Measurements from ENCODE around the gene MRPL55. TPM values are rescaled to one million over a fixed set of nuclear protein-coding genes. Genes with fewer than 3 reads are reported as not detected.

The MRPL55 gene
- polyA plus RNA-seq, 1 donor (not counting 4 experiments of a cell fraction or from before 2014, with no cell fraction given): 28.4 TPM

DNA sequence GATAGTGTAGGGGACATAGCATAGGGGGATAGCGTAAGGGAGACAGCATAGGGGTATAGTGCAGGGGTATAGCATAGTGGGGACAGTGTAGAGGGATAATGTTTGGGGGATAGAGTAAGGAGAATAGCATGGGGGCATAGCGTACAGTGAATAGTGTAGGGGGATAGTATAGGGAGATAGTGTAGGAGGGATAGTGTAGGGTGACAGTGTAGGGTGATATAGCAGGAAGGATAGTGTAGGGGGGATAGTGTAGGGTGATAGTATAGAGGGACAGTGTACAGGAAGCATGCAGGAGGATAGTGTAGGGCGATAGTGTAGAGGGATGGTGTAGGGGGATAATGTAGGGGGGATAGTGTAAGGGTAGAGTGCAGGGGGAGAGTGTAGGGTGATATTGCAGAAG, 38.2 kb downstream of the MRPL55 start:
- TF ChIP-seq, protein P1, sequence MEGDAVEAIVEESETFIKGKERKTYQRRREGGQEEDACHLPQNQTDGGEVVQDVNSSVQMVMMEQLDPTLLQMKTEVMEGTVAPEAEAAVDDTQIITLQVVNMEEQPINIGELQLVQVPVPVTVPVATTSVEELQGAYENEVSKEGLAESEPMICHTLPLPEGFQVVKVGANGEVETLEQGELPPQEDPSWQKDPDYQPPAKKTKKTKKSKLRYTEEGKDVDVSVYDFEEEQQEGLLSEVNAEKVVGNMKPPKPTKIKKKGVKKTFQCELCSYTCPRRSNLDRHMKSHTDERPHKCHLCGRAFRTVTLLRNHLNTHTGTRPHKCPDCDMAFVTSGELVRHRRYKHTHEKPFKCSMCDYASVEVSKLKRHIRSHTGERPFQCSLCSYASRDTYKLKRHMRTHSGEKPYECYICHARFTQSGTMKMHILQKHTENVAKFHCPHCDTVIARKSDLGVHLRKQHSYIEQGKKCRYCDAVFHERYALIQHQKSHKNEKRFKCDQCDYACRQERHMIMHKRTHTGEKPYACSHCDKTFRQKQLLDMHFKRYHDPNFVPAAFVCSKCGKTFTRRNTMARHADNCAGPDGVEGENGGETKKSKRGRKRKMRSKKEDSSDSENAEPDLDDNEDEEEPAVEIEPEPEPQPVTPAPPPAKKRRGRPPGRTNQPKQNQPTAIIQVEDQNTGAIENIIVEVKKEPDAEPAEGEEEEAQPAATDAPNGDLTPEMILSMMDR (optimal IDR thresholded peaks at IDR 0.05 in 1 of 3, IDR thresholded peaks at IDR 0.05 in 1 of 3, conservative IDR thresholded peaks at IDR 0.05 in 1 of 3; ENCODE audit: extremely low read depth in 1 of 3, insufficient read depth in 2 of 3, low read length in 3 of 3): no peak
- no peak for TF ChIP-seq EZH2 (IDR thresholded peaks at IDR 0.05; ENCODE audit: low read length)
- Histone ChIP-seq H3K79me2 (ENCODE audit: control insufficient read depth, insufficient read depth, low read length) (no peaks in the 10 kb centered on the region), H4K20me1 (ENCODE audit: control insufficient read depth, extremely low read depth, insufficient read depth, low read length) (no peaks in the 10 kb centered on the region), H3K9me1 (ENCODE audit: control insufficient read depth, extremely low read depth, insufficient read depth, low read length) (no peaks in the 10 kb centered on the region), H3K27ac (ENCODE audit: control insufficient read depth, insufficient read depth, low read length) (no peak overlapping the region), H3K27me3 (ENCODE audit: control insufficient read depth, extremely low read depth, insufficient read depth, low read length) (peaks cover 16% of the 10 kb centered on the region), H3K4me1 (ENCODE audit: control insufficient read depth, extremely low read depth, insufficient read depth, low read length) (no peaks in the 10 kb centered on the region), H3K36me3 (ENCODE audit: control insufficient read depth in 2 of 2, extremely low read depth in 1 of 2, insufficient read depth in 2 of 2, low read length in 2 of 2) (no peaks in the 10 kb centered on the region), H3K4me2 (ENCODE audit: control insufficient read depth, extremely low read depth, insufficient read depth, low read depth, low read length) (no peak overlapping the region), H3K4me3 (ENCODE audit: control insufficient read depth in 2 of 3, extremely low read depth in 1 of 3, insufficient read depth in 2 of 3, low read depth in 1 of 3, low read length in 3 of 3) (no peak overlapping the region), H3K9ac (ENCODE audit: control insufficient read depth, extremely low read depth, insufficient read depth, low read length) (no peak overlapping the region), H2AFZ (ENCODE audit: control insufficient read depth, low read length) (no peak overlapping the region), H3K9me3 (ENCODE audit: control insufficient read depth, low read depth, low read length) (no peaks in the 10 kb centered on the region)
- FAIRE-seq (no peak), DNase-seq (ENCODE audit: low read depth, low spot score) (no peak)
- dilution Hi-C loops (cut with MboI; ENCODE audit: extremely low pct_ligation_motif_present, low sequenced_read_pairs): no loop called here

GRCh38 chr1:228070173-228070572, 38.9 kb downstream of the MRPL55 start:
- Histone ChIP-seq H3K4me1 (ENCODE audit: control insufficient read depth, extremely low read depth, insufficient read depth, low read length) (no peaks in the 10 kb centered on the region), H3K9ac (ENCODE audit: control insufficient read depth, extremely low read depth, insufficient read depth, low read length) (no peak overlapping the region), H3K9me1 (ENCODE audit: control insufficient read depth, extremely low read depth, insufficient read depth, low read length) (no peaks in the 10 kb centered on the region), H3K9me3 (ENCODE audit: control insufficient read depth, low read depth, low read length) (no peaks in the 10 kb centered on the region), H3K27me3 (ENCODE audit: control insufficient read depth, extremely low read depth, insufficient read depth, low read length) (peaks cover 23% of the 10 kb centered on the region), H2AFZ (ENCODE audit: control insufficient read depth, low read length) (no peak overlapping the region), H3K4me3 (ENCODE audit: control insufficient read depth in 2 of 3, extremely low read depth in 1 of 3, insufficient read depth in 2 of 3, low read depth in 1 of 3, low read length in 3 of 3) (no peak overlapping the region), H3K4me2 (ENCODE audit: control insufficient read depth, extremely low read depth, insufficient read depth, low read depth, low read length) (no peak overlapping the region), H4K20me1 (ENCODE audit: control insufficient read depth, extremely low read depth, insufficient read depth, low read length) (no peaks in the 10 kb centered on the region), H3K27ac (ENCODE audit: control insufficient read depth, insufficient read depth, low read length) (no peak overlapping the region), H3K36me3 (ENCODE audit: control insufficient read depth in 2 of 2, extremely low read depth in 1 of 2, insufficient read depth in 2 of 2, low read length in 2 of 2) (no peaks in the 10 kb centered on the region), H3K79me2 (ENCODE audit: control insufficient read depth, insufficient read depth, low read length) (no peaks in the 10 kb centered on the region)
- FAIRE-seq (no peak), DNase-seq (ENCODE audit: low read depth, low spot score) (no peak)
- TF ChIP-seq, protein P1 (optimal IDR thresholded peaks at IDR 0.05 in 1 of 3, IDR thresholded peaks at IDR 0.05 in 1 of 3, conservative IDR thresholded peaks at IDR 0.05 in 1 of 3; ENCODE audit: extremely low read depth in 1 of 3, insufficient read depth in 2 of 3, low read length in 3 of 3): no peak
- no peak for TF ChIP-seq EZH2 (IDR thresholded peaks at IDR 0.05; ENCODE audit: low read length)
- dilution Hi-C loops (cut with MboI; ENCODE audit: extremely low pct_ligation_motif_present, low sequenced_read_pairs): no loop called here

Data from keratinocyte (primary cell).